ENCODE measurements around the gene IFI27.

The IFI27 gene

DNA sequence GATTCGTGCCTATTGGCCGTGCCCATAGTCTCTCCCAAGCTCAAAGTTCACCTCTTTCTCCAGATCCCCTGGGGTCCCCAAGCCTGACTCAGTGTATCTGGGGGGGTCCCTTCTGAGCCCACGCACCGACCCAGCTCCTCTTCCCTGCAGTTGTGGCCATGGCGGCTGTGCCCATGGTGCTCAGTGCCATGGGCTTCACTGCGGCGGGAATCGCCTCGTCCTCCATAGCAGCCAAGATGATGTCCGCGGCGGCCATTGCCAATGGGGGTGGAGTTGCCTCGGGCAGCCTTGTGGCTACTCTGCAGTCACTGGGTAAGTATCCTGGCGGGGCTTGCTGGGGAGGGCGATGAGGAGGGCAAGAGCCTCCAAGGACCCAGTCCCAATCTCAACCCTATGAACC lies 5.1 kb downstream of the IFI27 start:
- no peak overlapping the region for H2AFZ ChIP-seq (ENCODE audit: low read length)
- no peak overlapping the region for H3K4me2 ChIP-seq (ENCODE audit: low read depth, low read length, poor library complexity, severe bottlenecking)
- H3K4me1 ChIP-seq (ENCODE audit: insufficient read depth, low read length, poor library complexity, severe bottlenecking): no peaks in the 10 kb centered on the region
- no peak for TF ChIP-seq EZH2phosphoT487 (IDR thresholded peaks at IDR 0.05; ENCODE audit: borderline replicate concordance)
- TF ChIP-seq, protein P1, sequence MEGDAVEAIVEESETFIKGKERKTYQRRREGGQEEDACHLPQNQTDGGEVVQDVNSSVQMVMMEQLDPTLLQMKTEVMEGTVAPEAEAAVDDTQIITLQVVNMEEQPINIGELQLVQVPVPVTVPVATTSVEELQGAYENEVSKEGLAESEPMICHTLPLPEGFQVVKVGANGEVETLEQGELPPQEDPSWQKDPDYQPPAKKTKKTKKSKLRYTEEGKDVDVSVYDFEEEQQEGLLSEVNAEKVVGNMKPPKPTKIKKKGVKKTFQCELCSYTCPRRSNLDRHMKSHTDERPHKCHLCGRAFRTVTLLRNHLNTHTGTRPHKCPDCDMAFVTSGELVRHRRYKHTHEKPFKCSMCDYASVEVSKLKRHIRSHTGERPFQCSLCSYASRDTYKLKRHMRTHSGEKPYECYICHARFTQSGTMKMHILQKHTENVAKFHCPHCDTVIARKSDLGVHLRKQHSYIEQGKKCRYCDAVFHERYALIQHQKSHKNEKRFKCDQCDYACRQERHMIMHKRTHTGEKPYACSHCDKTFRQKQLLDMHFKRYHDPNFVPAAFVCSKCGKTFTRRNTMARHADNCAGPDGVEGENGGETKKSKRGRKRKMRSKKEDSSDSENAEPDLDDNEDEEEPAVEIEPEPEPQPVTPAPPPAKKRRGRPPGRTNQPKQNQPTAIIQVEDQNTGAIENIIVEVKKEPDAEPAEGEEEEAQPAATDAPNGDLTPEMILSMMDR (conservative IDR thresholded peaks at IDR 0.05; ENCODE audit: low read length): no peak
- no peaks in the 10 kb centered on the region for H3F3A ChIP-seq (ENCODE audit: low read depth)
- no peak overlapping the region for H3K4me3 ChIP-seq (ENCODE audit: low read length, poor library complexity, severe bottlenecking)
- H3K36me3 ChIP-seq (ENCODE audit: insufficient read depth, low read length): no peaks in the 10 kb centered on the region
- no peaks in the 10 kb centered on the region for H3K79me2 ChIP-seq (ENCODE audit: insufficient read depth, low read length)
- no peaks in the 10 kb centered on the region for H4K20me1 ChIP-seq (ENCODE audit: insufficient read depth, low read length, poor library complexity, severe bottlenecking)
- no peak overlapping the region for H3K9ac ChIP-seq (ENCODE audit: low read depth, low read length, poor library complexity, severe bottlenecking)
- H3K9me2 ChIP-seq (replicated peaks; ENCODE audit: low read depth, low read length): no peaks in the 10 kb centered on the region
- H3K9me3 ChIP-seq (ENCODE audit: insufficient read depth, low read depth, low read length): no peaks in the 10 kb centered on the region
- H3K27me3 ChIP-seq (ENCODE audit: insufficient read depth, low read length, poor library complexity, severe bottlenecking): no peaks in the 10 kb centered on the region

DNA sequence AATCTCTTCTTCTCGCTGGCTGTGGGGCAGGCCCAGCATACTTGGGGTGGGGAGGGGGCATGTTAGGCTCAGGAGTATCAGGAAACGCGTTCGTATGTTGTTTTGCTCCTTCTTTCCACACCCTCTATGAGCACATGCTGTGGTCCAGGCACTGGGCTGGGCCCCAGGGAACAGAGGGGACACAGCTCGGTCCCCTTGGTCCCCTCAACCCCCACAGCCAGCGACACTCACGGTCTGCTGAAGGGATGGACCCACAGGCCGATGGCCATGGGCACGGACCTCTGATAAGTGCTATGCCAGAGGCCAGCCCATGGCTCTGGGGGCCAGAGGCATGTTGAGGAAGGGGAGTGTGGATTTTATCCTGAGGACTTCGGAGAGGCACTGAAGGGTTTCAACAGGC lies 6.2 kb downstream of the IFI27 start:
- H3K4me1 ChIP-seq (ENCODE audit: insufficient read depth, low read length, poor library complexity, severe bottlenecking): no peaks in the 10 kb centered on the region
- H3K4me2 ChIP-seq (ENCODE audit: low read depth, low read length, poor library complexity, severe bottlenecking): no peak overlapping the region
- no peaks in the 10 kb centered on the region for H3F3A ChIP-seq (ENCODE audit: low read depth)
- H3K36me3 ChIP-seq (ENCODE audit: insufficient read depth, low read length): no peaks in the 10 kb centered on the region
- no peaks in the 10 kb centered on the region for H3K9me2 ChIP-seq (replicated peaks; ENCODE audit: low read depth, low read length)
- H3K9ac ChIP-seq (ENCODE audit: low read depth, low read length, poor library complexity, severe bottlenecking): no peak overlapping the region
- no peaks in the 10 kb centered on the region for H3K79me2 ChIP-seq (ENCODE audit: insufficient read depth, low read length)
- no peaks in the 10 kb centered on the region for H3K9me3 ChIP-seq (ENCODE audit: insufficient read depth, low read depth, low read length)
- no peak for TF ChIP-seq EZH2phosphoT487 (IDR thresholded peaks at IDR 0.05; ENCODE audit: borderline replicate concordance)
- TF ChIP-seq, protein P1 (conservative IDR thresholded peaks at IDR 0.05; ENCODE audit: low read length): no peak
- no peaks in the 10 kb centered on the region for H3K27me3 ChIP-seq (ENCODE audit: insufficient read depth, low read length, poor library complexity, severe bottlenecking)
- no peak overlapping the region for H3K4me3 ChIP-seq (ENCODE audit: low read length, poor library complexity, severe bottlenecking)
- no peaks in the 10 kb centered on the region for H4K20me1 ChIP-seq (ENCODE audit: insufficient read depth, low read length, poor library complexity, severe bottlenecking)
- no peak overlapping the region for H2AFZ ChIP-seq (ENCODE audit: low read length)

DNA sequence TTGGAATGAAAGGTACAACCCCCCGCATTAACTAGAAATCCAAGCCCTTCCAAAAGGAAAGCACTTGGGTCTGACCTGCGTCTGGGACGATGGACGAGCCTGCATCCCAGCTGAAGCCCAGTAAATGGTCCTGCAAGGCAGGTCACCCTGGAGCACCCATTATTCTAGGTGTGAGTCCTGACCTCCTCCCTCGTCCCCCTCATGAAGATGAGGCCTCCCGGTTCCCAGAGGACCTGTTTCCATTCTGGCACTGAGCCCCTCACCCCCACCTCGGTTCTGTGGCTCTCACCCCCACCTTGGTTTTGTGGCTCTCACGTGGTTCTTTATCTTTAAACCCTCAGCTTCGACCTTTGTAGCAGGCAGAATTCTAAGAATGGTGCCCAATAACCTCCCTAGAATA lies 7.3 kb downstream of the IFI27 start:
- Histone ChIP-seq H3K4me2 (ENCODE audit: low read depth, low read length, poor library complexity, severe bottlenecking) (no peak overlapping the region), H3K4me1 (ENCODE audit: insufficient read depth, low read length, poor library complexity, severe bottlenecking) (no peaks in the 10 kb centered on the region), H3K36me3 (ENCODE audit: insufficient read depth, low read length) (no peaks in the 10 kb centered on the region), H3K79me2 (ENCODE audit: insufficient read depth, low read length) (no peaks in the 10 kb centered on the region), H3K9me2 (replicated peaks; ENCODE audit: low read depth, low read length) (no peaks in the 10 kb centered on the region), H2AFZ (ENCODE audit: low read length) (no peak overlapping the region), H3K9me3 (ENCODE audit: insufficient read depth, low read depth, low read length) (no peaks in the 10 kb centered on the region), H3K4me3 (ENCODE audit: low read length, poor library complexity, severe bottlenecking) (no peak overlapping the region), H3F3A (ENCODE audit: low read depth) (no peaks in the 10 kb centered on the region), H3K27me3 (ENCODE audit: insufficient read depth, low read length, poor library complexity, severe bottlenecking) (no peaks in the 10 kb centered on the region), H4K20me1 (ENCODE audit: insufficient read depth, low read length, poor library complexity, severe bottlenecking) (no peaks in the 10 kb centered on the region), H3K9ac (ENCODE audit: low read depth, low read length, poor library complexity, severe bottlenecking) (no peak overlapping the region)
- TF ChIP-seq EZH2phosphoT487 (IDR thresholded peaks at IDR 0.05; ENCODE audit: borderline replicate concordance): no peak
- TF ChIP-seq, protein P1 (conservative IDR thresholded peaks at IDR 0.05; ENCODE audit: low read length): no peak
